Sigmoid colon (tissue), 4 donors: ENCODE measurements around the gene GSC2.

Source experiments
- EP300 ChIP-seq, 4 donors: sonication (generic); formaldehyde crosslinking; IDR thresholded peaks; one replicate each; pipeline ENCODE4 v1.6.1; 2017; ENCODE audit warnings: antibody characterized with exemption in 4 of 4
- POLR2A ChIP-seq, 2 donors: fragments of 450-650 bp; IDR thresholded peaks; one replicate each; pipeline ENCODE4 v1.6.1; 2016; ENCODE audit warnings: antibody characterized with exemption in 2 of 2, mild to moderate bottlenecking in 2 of 2, moderate library complexity in 2 of 2
- POLR2AphosphoS5 ChIP-seq, 4 donors: sonication (generic); formaldehyde crosslinking; IDR thresholded peaks; one replicate each; pipeline ENCODE4 v1.6.1; 2017; ENCODE audit warnings: antibody characterized with exemption in 4 of 4
- TF ChIP-seq, protein P1 (sequence below), 4 experiments: fragments of 450-650 bp in 3 of 4; fragments of 200-600 bp in 1 of 4; IDR thresholded peaks; one replicate each; pipeline ENCODE4 v1.5.1; 2016 to 2019; ENCODE audit warnings: antibody characterized with exemption in 4 of 4, mild to moderate bottlenecking in 3 of 4, moderate library complexity in 2 of 4

DNA sequence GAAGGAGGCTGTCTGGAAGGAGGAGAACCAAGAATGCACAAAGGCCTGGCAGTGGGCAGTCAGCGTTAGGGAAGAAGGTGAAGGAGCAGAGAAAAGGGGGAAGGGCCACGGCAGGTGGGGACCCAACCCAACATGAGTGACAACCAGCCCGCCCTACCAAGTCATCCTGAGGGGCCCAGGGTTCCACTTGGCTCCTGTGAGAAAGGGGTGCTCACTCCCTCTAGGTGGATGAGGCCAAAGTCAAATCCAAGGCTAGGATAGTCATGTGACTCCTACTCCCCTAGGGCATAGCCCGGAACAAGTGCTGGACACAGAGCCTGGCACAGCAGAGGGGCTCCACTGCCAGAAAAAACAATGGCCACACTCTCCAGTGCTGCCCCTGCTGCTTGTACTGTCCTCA lies 25.7 kb downstream of the GSC2 start:
- no peak for TF ChIP-seq POLR2AphosphoS5 (IDR thresholded peaks at IDR 0.05)
- TF ChIP-seq, protein P1, sequence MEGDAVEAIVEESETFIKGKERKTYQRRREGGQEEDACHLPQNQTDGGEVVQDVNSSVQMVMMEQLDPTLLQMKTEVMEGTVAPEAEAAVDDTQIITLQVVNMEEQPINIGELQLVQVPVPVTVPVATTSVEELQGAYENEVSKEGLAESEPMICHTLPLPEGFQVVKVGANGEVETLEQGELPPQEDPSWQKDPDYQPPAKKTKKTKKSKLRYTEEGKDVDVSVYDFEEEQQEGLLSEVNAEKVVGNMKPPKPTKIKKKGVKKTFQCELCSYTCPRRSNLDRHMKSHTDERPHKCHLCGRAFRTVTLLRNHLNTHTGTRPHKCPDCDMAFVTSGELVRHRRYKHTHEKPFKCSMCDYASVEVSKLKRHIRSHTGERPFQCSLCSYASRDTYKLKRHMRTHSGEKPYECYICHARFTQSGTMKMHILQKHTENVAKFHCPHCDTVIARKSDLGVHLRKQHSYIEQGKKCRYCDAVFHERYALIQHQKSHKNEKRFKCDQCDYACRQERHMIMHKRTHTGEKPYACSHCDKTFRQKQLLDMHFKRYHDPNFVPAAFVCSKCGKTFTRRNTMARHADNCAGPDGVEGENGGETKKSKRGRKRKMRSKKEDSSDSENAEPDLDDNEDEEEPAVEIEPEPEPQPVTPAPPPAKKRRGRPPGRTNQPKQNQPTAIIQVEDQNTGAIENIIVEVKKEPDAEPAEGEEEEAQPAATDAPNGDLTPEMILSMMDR (IDR thresholded peaks at IDR 0.05), result no peak
- no peak for TF ChIP-seq EP300 (IDR thresholded peaks at IDR 0.05)
- no peak for TF ChIP-seq POLR2A (IDR thresholded peaks at IDR 0.05)
